Osteoblast (primary cell): ENCODE results near the gene ATP6V1B1. TPM values are rescaled to one million over a fixed set of nuclear protein-coding genes. Genes with fewer than 3 reads are reported as not detected.
"Not testable (repeated sequence)": the region's sequence is repeated elsewhere in the genome, so short reads cannot be mapped to it uniquely, and the experiment has no call there.

Experiments
- DNase-seq: peaks from one replicate; pipeline ENCODE4 v3.0.0; 2011; ENCODE audit warnings: low spot score, mixed read lengths; ENCODE audit not compliant: insufficient read length; ENCODE audit errors: missing footprints
- H2AFZ ChIP-seq: 2 replicates; pipeline ENCODE4 v1.6.0; 2011; ENCODE audit warnings: mild to moderate bottlenecking, low read length
- H3K27ac ChIP-seq: 2 replicates; pipeline ENCODE4 v1.5.1; 2011; ENCODE audit warnings: mild to moderate bottlenecking, low read depth, low read length, moderate library complexity
- H3K27me3 ChIP-seq: 2 replicates; pipeline ENCODE4 v1.6.0; 2012; ENCODE audit warnings: mild to moderate bottlenecking, control low read depth, inconsistent platforms, low read length, moderate library complexity; ENCODE audit not compliant: insufficient read depth
- H3K36me3 ChIP-seq: 2 replicates; pipeline ENCODE4 v1.5.1; 2011; ENCODE audit warnings: mild to moderate bottlenecking, low read length, control low read depth, moderate library complexity; ENCODE audit not compliant: insufficient read depth
- H3K4me1 ChIP-seq: 2 replicates; pipeline ENCODE4 v1.5.1; 2011; ENCODE audit warnings: mild to moderate bottlenecking, low read length, control low read depth, moderate library complexity; ENCODE audit not compliant: insufficient read depth
- H3K4me2 ChIP-seq: 2 replicates; pipeline ENCODE4 v1.6.0; 2011; ENCODE audit warnings: mild to moderate bottlenecking, low read length; ENCODE audit not compliant: insufficient read depth
- H3K4me3 ChIP-seq: fragments of 200-600 bp; sonication (generic); 3 replicates; pipeline ENCODE4 v1.5.1; 2012; ENCODE audit warnings: mild to moderate bottlenecking, low read length, inconsistent platforms; ENCODE audit not compliant: insufficient read depth
- H3K79me2 ChIP-seq: 2 replicates; pipeline ENCODE4 v1.6.0; 2012; ENCODE audit warnings: mild to moderate bottlenecking, low read length, control low read depth, inconsistent platforms; ENCODE audit not compliant: insufficient read depth
- H3K9me3 ChIP-seq: 2 replicates; pipeline ENCODE4 v1.5.1; 2011; ENCODE audit warnings: low read depth, low read length, control low read depth
- H4K20me1 ChIP-seq: 2 replicates; pipeline ENCODE4 v1.6.0; 2012; ENCODE audit warnings: mild to moderate bottlenecking, low read length, control low read depth; ENCODE audit not compliant: insufficient read depth
- small RNA-seq: library from RNA; depleted of rRNA; stranded (forward); fragments of <200 nt; gene quantifications from one replicate; pipeline ENCODE3, GENCODE V24; 2012
- total RNA-seq: library from RNA; depleted of rRNA; stranded (reverse); fragments of >200 nt; gene quantifications from 2 replicates; pipeline ENCODE4 v1.2.3, GENCODE V29; 2012
- TF ChIP-seq, protein P1 (sequence below): IDR thresholded peaks from 2 replicates; pipeline ENCODE4 v1.5.1; 2011; ENCODE audit warnings: mild to moderate bottlenecking, low read depth, low read length, moderate library complexity; ENCODE audit errors: extremely low read depth

The ATP6V1B1 gene
- total RNA-seq, 1 donor: 2.5 TPM

DNA sequence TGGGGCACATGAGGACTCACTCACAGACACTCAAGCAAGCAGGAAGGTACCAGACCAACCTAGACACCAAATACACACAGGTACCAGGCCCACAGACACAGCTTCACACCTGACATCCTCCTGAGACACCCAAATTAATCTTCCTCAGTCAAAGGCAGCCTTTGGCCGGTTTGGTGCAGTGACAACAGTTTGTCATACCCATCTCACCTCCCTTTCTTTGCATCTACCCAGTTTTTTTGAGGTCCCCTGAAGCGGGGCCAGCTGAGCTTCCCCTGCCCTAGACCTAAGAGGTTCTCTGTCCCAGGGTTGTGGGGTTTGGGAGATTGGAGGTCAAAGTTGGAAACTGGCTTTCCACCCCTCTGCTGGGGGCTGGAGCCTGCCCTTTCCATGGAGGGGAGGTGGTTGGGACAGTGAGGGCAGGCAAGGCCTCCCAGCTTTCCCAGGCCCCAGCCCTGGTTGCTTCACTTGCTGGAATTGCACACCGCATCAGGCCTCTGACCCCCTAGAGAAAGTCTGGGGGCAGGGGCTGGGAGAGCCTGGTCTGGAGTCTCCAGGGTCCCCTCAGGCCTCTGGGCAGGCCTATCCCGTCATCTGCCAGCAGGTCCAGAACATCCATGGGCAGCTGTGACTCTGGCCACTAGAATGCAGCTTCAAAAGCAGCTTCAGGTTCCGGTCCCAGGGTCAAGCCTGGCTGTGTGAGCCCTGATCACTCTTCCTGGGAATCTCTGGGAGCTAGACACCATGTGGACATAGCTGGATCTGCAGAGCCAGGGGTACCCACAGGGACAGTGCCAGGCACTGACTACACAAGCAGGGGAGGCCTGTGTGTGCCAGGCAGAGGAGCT lies 71.5 kb downstream of the ATP6V1B1 start:
- no peaks in the 10 kb centered on the region for H3K4me1 ChIP-seq
- no peaks in the 10 kb centered on the region for H3K36me3 ChIP-seq

GRCh38 chr2:71008342-71008741 lies 72.6 kb downstream of the ATP6V1B1 start:
- no peaks in the 10 kb centered on the region for H3K4me1 ChIP-seq
- no peak overlapping the region for H2AFZ ChIP-seq
- no peak overlapping the region for H3K4me3 ChIP-seq
- no peak for DNase-seq
- no peaks in the 10 kb centered on the region for H3K9me3 ChIP-seq
- no peak overlapping the region for H3K27ac ChIP-seq
- TF ChIP-seq, protein P1, sequence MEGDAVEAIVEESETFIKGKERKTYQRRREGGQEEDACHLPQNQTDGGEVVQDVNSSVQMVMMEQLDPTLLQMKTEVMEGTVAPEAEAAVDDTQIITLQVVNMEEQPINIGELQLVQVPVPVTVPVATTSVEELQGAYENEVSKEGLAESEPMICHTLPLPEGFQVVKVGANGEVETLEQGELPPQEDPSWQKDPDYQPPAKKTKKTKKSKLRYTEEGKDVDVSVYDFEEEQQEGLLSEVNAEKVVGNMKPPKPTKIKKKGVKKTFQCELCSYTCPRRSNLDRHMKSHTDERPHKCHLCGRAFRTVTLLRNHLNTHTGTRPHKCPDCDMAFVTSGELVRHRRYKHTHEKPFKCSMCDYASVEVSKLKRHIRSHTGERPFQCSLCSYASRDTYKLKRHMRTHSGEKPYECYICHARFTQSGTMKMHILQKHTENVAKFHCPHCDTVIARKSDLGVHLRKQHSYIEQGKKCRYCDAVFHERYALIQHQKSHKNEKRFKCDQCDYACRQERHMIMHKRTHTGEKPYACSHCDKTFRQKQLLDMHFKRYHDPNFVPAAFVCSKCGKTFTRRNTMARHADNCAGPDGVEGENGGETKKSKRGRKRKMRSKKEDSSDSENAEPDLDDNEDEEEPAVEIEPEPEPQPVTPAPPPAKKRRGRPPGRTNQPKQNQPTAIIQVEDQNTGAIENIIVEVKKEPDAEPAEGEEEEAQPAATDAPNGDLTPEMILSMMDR: no peak
- H3K79me2 ChIP-seq: no peaks in the 10 kb centered on the region
- H3K36me3 ChIP-seq: no peaks in the 10 kb centered on the region
- no peaks in the 10 kb centered on the region for H3K27me3 ChIP-seq
- no peaks in the 10 kb centered on the region for H4K20me1 ChIP-seq
- no peak overlapping the region for H3K4me2 ChIP-seq

More for the DNA sequence above, 71.5 kb downstream of the ATP6V1B1 start:
- Histone ChIP-seq H3K27me3 (no peaks in the 10 kb centered on the region), H2AFZ (no peak overlapping the region), H3K9me3 (no peaks in the 10 kb centered on the region), H4K20me1 (no peaks in the 10 kb centered on the region), H3K4me2 (no peak overlapping the region), H3K79me2 (no peaks in the 10 kb centered on the region), H3K27ac (no peak overlapping the region), H3K4me3 (no peak overlapping the region)
- DNase-seq: no peak
- TF ChIP-seq, protein P1: no peak

DNA sequence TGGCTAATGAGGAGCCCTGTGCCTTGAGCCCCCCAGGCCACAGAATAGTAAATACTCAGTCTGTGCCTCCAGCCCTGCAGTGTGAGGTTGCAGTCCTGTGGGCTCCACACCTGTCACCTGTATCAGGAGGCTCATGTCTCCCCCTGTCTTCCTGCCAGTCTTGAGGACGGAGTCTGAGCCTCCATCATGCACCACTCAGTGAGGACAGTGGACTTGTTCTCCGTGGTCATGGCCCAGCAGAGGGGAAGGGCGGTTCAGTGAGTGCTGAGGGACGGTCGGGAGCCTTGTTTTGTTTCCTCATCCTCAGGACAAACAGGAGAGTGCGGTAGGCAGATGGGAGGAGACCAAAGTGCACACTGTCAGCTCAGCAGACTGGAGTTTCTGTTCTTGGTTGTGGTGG lies 76.1 kb downstream of the ATP6V1B1 start:
- not testable (repeated sequence) for H3K27me3 ChIP-seq, H2AFZ ChIP-seq, H3K36me3 ChIP-seq, H3K4me1 ChIP-seq, H3K4me2 ChIP-seq, DNase-seq, H3K79me2 ChIP-seq, H3K27ac ChIP-seq, H3K9me3 ChIP-seq, H3K4me3 ChIP-seq, H4K20me1 ChIP-seq

Small RNAs within 50 kb of the gene (small RNA-seq; reads per million reads assigned to genes)
- not detected for gene RF02272
- not detected for gene RN7SL160P

Other genes with a start within 250 kb of the ATP6V1B1 start
- gene ADD2, start 167.7 kb upstream of the ATP6V1B1 start, total RNA-seq: not detected in 2 replicates
- not detected in 2 replicates for gene FIGLA, start 145.3 kb upstream of the ATP6V1B1 start, total RNA-seq
- not detected in 2 replicates for gene CLEC4F, start 115.3 kb upstream of the ATP6V1B1 start, total RNA-seq
- not detected in 2 replicates for gene CD207, start 100.1 kb upstream of the ATP6V1B1 start, total RNA-seq
- 4.1 and 4.3 TPM in 2 replicates for gene VAX2, start 35.3 kb upstream of the ATP6V1B1 start, total RNA-seq
- gene ANKRD53, start 42.7 kb downstream of the ATP6V1B1 start, total RNA-seq: 0.88 and 1.1 TPM in 2 replicates
- gene TEX261, start 59.0 kb downstream of the ATP6V1B1 start, total RNA-seq: 30.0 and 36.8 TPM in 2 replicates
- gene NAGK, start 132.7 kb downstream of the ATP6V1B1 start, total RNA-seq: 56.9 and 57.2 TPM in 2 replicates
- 21.4 and 24.2 TPM in 2 replicates for gene MCEE, start 194.3 kb downstream of the ATP6V1B1 start, total RNA-seq
- 15.0 and 17.0 TPM in 2 replicates for gene MPHOSPH10, start 194.7 kb downstream of the ATP6V1B1 start, total RNA-seq